Testis (tissue), 2 donors: ENCODE measurements around the gene R3HDM2.

Experiments used
- POLR2A ChIP-seq: fragments of 450-650 bp; IDR thresholded peaks from one replicate; pipeline ENCODE4 v1.6.1; 2017; ENCODE audit warnings: antibody characterized with exemption, mild to moderate bottlenecking, moderate library complexity
- TF ChIP-seq, protein P1 (sequence below), 3 experiments: fragments of 450-650 bp in 2 of 3; fragments of 200-600 bp in 1 of 3; sonication (generic) in 1 of 3; IDR thresholded peaks; one replicate each; pipeline ENCODE4 v1.5.1; 2016 to 2019; ENCODE audit warnings: antibody characterized with exemption in 3 of 3, mild to moderate bottlenecking in 2 of 3, moderate library complexity in 1 of 3

DNA sequence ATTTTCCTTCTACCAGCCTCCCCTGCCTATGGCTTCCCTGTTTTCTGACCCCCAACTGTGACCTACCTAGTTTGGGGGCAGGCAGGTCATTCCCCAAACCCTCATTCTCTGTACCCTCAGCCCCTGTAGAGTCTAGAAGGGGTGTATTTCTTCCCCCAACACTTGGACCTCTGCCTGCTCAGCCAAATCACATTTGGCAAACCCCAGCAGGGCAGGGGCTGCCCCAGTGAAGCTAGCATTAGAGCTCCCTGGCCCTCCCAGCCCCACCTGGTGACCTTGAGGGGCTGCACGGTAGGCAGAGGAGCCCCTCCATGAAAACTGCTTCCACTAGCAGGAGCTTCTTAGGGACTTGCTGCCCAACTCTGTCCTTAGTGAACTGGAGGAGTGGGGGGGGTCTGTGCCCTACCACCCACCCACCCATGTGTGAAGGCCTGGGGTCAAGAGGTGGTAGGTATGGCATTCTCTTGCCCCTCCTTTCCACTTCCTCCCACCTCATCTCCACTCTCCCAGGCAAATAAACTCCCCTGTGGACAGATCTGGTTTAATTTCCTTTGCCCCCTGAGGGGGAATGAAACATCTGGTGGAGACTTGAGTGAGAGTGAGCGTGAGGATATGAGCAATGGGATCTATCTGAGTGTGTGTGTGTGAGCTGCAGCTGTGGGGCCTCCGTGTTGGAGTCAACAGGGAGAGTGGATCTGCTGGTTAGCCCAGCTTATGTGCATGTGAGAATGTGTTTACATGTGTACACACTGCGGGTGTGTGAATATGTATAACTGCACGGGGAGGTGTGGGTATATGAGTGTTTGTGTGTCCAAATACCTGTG lies 212.6 kb downstream of the R3HDM2 start:
- no peak for TF ChIP-seq POLR2A
- TF ChIP-seq, protein P1, sequence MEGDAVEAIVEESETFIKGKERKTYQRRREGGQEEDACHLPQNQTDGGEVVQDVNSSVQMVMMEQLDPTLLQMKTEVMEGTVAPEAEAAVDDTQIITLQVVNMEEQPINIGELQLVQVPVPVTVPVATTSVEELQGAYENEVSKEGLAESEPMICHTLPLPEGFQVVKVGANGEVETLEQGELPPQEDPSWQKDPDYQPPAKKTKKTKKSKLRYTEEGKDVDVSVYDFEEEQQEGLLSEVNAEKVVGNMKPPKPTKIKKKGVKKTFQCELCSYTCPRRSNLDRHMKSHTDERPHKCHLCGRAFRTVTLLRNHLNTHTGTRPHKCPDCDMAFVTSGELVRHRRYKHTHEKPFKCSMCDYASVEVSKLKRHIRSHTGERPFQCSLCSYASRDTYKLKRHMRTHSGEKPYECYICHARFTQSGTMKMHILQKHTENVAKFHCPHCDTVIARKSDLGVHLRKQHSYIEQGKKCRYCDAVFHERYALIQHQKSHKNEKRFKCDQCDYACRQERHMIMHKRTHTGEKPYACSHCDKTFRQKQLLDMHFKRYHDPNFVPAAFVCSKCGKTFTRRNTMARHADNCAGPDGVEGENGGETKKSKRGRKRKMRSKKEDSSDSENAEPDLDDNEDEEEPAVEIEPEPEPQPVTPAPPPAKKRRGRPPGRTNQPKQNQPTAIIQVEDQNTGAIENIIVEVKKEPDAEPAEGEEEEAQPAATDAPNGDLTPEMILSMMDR (IDR thresholded peaks at IDR 0.05): no peak
